HepG2 (cell line): ENCODE results near the gene POC1B. TPM values are rescaled to one million over a fixed set of nuclear protein-coding genes. Genes with fewer than 3 reads are reported as not detected.
A peak's percentile ranks its signal among the peaks of the same experiment; 100 is the strongest.

Experiments used
- ATAC-seq: fragments of 200-7000 bp; cut with Tn5 transposase; 3 replicates; pipeline ENCODE4 v1.9.1; 2020; ENCODE audit warnings: mild to moderate bottlenecking, moderate library complexity
- BruUV-seq: library from RNA; stranded (reverse); fragments of 400-500 nt; replicated peaks from 2 replicates; lab custom pipeline; 2021; lab: Mats Ljungman, UMichigan
- CTCF ChIA-PET: fragments of 300-600 bp; formaldehyde crosslinking; extraction: SDS; loops from one replicate; lab custom pipeline; 2021; ENCODE audit warnings: low total read pairs, inconsistent platforms, low intra/inter-chr PET ratio; lab: Yijun Ruan, JAX
- POLR2A ChIA-PET: fragments of 350-600 bp; sonication (Branson Sonifier 250); formaldehyde crosslinking; loops from one replicate; lab custom pipeline; 2020; ENCODE audit warnings: antibody characterized with exemption, inconsistent platforms; lab: Yijun Ruan, JAX
- DNase-seq: peaks from one replicate; pipeline ENCODE4 v3.0.0-alpha.2; 2015; ENCODE audit warnings: low spot score
- FAIRE-seq: peaks from 3 replicates; lab custom pipeline; 2011; peaks lifted over from hg19 to GRCh38; lab: Jason Lieb, UNC
- H2AFZ ChIP-seq: one replicate; pipeline ENCODE4 v1.6.1; 2011; ENCODE audit warnings: low read length, inconsistent platforms
- H3K27ac ChIP-seq: fragments of 300-600 bp; 3 replicates; pipeline ENCODE4 v1.8.0; 2011; ENCODE audit warnings: mixed run types, mild to moderate bottlenecking, mixed read lengths, low read length, inconsistent platforms; ENCODE audit not compliant: insufficient read depth; ENCODE audit errors: extremely low read length
- H3K27me3 ChIP-seq, 2 experiments: fragments of 200-600 bp in 1 of 2; 2 replicates in 1 of 2; 3 replicates in 1 of 2; pipeline versions ENCODE4 v1.6.0 to v1.8.0; 2011; ENCODE audit warnings: low read length in 2 of 2, mild to moderate bottlenecking in 2 of 2, moderate library complexity in 2 of 2, inconsistent platforms in 1 of 2; ENCODE audit not compliant: insufficient read depth in 2 of 2, control insufficient read depth in 1 of 2
- H3K36me3 ChIP-seq, 2 experiments: fragments of 200-600 bp in 1 of 2; replicated peaks in 1 of 2; 2 replicates in 1 of 2; 3 replicates in 1 of 2; pipeline versions ENCODE4 v1.5.1 to v1.8.0; 2011; ENCODE audit warnings: low read length in 2 of 2, inconsistent platforms in 1 of 2; ENCODE audit not compliant: insufficient read depth in 2 of 2, control insufficient read depth in 1 of 2
- H3K4me1 ChIP-seq: 2 replicates; pipeline ENCODE4 v1.5.1; 2012; ENCODE audit warnings: low read length, inconsistent platforms; ENCODE audit not compliant: insufficient read depth
- H3K4me2 ChIP-seq: 2 replicates; pipeline ENCODE4 v1.6.0; 2011; ENCODE audit warnings: low read depth, low read length, inconsistent platforms
- H3K4me3 ChIP-seq, 3 experiments: fragments of 200-600 bp in 1 of 3; sonication (generic), shearing (Covaris generic) in 1 of 3; replicated peaks in 1 of 3; 2 replicates each; pipeline ENCODE4 v1.5.1; 2011 to 2016; ENCODE audit warnings: low read length in 3 of 3, inconsistent platforms in 2 of 3, low read depth in 2 of 3, mild to moderate bottlenecking in 2 of 3, control low read depth in 1 of 3, mixed read lengths in 1 of 3; ENCODE audit not compliant: insufficient read depth in 1 of 3
- H3K79me2 ChIP-seq: one replicate; pipeline ENCODE4 v1.6.1; 2011; ENCODE audit warnings: low read length, inconsistent platforms; ENCODE audit not compliant: insufficient read depth
- H3K9ac ChIP-seq: 2 replicates; pipeline ENCODE4 v1.6.0; 2011; ENCODE audit warnings: mild to moderate bottlenecking, low read depth, low read length, inconsistent platforms; ENCODE audit not compliant: insufficient read depth
- H3K9me3 ChIP-seq: 2 replicates; pipeline ENCODE4 v1.5.1; 2012; ENCODE audit warnings: mild to moderate bottlenecking, low read length
- H4K20me1 ChIP-seq: 2 replicates; pipeline ENCODE4 v1.6.0; 2011; ENCODE audit warnings: inconsistent platforms, mild to moderate bottlenecking, low read length, moderate library complexity; ENCODE audit not compliant: insufficient read depth
- ATRX ChIP-seq: sonication (generic); formaldehyde crosslinking; IDR thresholded peaks from 2 replicates; pipeline ENCODE4 v1.4.0; 2020; ENCODE audit warnings: missing genetic modification reagents, borderline replicate concordance
- EEA1 ChIP-seq: sonication (generic); formaldehyde crosslinking; IDR thresholded peaks from 2 replicates; pipeline ENCODE4 v1.5.1; 2020; ENCODE audit warnings: mild to moderate bottlenecking, missing genetic modification reagents, borderline replicate concordance
- FOXA3 ChIP-seq: IDR thresholded peaks from 2 replicates; pipeline ENCODE4 v1.6.1; 2016; ENCODE audit warnings: missing genetic modification reagents, missing compliant biosample characterization
- GATAD2A ChIP-seq: IDR thresholded peaks from 2 replicates; pipeline ENCODE4 v1.6.1; 2016
- HCFC1 ChIP-seq: fragments of 150-350 bp; IDR thresholded peaks from 2 replicates; pipeline ENCODE4 v1.6.1; 2014; ENCODE audit warnings: low read depth, low read length
- HIVEP1 ChIP-seq: sonication (generic); formaldehyde crosslinking; IDR thresholded peaks from 2 replicates; pipeline ENCODE4 v1.4.0; 2020; ENCODE audit warnings: mild to moderate bottlenecking, missing genetic modification reagents
- HMG20A ChIP-seq: IDR thresholded peaks from 2 replicates; pipeline ENCODE4 v1.6.1; 2016; ENCODE audit warnings: borderline replicate concordance
- KDM1A ChIP-seq: IDR thresholded peaks from 2 replicates; pipeline ENCODE4 v1.6.1; 2016; ENCODE audit warnings: missing compliant biosample characterization
- RARG ChIP-seq: sonication (generic); formaldehyde crosslinking; IDR thresholded peaks from 2 replicates; pipeline ENCODE4 v1.4.0; 2020; ENCODE audit warnings: low read depth, mild to moderate bottlenecking, missing genetic modification reagents
- SAP130 ChIP-seq: IDR thresholded peaks from 2 replicates; pipeline ENCODE4 v1.6.1; 2016; ENCODE audit warnings: low read depth
- SMAD3 ChIP-seq: sonication (generic); formaldehyde crosslinking; IDR thresholded peaks from 2 replicates; pipeline ENCODE4 v1.4.0; 2020; ENCODE audit warnings: missing genetic modification reagents
- SOX5 ChIP-seq: IDR thresholded peaks from 2 replicates; pipeline ENCODE4 v1.6.1; 2016; ENCODE audit warnings: borderline replicate concordance
- ZMYM4 ChIP-seq: sonication (generic); formaldehyde crosslinking; IDR thresholded peaks from 2 replicates; pipeline ENCODE4 v1.8.1; 2023; ENCODE audit warnings: mild to moderate bottlenecking, missing genetic modification reagents
- ZNF644 ChIP-seq: IDR thresholded peaks from 2 replicates; pipeline ENCODE4 v1.6.1; 2016; ENCODE audit warnings: low read depth
- ZSCAN25 ChIP-seq: sonication (generic); formaldehyde crosslinking; IDR thresholded peaks from 2 replicates; pipeline ENCODE4 v1.8.0; 2022; ENCODE audit warnings: mild to moderate bottlenecking, missing genetic modification reagents
- WGBS: methylation state at CpG from one replicate; pipeline ENCODE4 v1.1.6; 2017; ENCODE audit warnings: low lambda C conversion rate; 5-methylcytosine and 5-hydroxymethylcytosine counted together
- in situ Hi-C: cut with HindIII; loops from 2 replicates; pipeline ENCODE4 v1.10.0; 2017; ENCODE audit warnings: low pct_unique_long_range_greater_than_20kb; ENCODE audit not compliant: extremely low pct_ligation_motif_present
- intact Hi-C: fragments of 100-400 bp; cut with micrococcal nuclease; formaldehyde crosslinking; loops from one replicate; pipeline ENCODE4 v1.10.0; 2022; ENCODE audit not compliant: unreplicated experiment
- polyA plus RNA-seq, 8 experiments: library from polyadenylated mRNA; depleted of rRNA in 3 of 8; stranded (reverse) in 7 of 8; unstranded in 1 of 8; fragments of >200 nt; fragmentation: Illumina TruSeq in 4 of 8; extraction: Trizol in 4 of 8; gene quantifications; 2 replicates each; pipeline versions ENCODE4 v1.2.1 to v1.2.3, GENCODE V29; 2011 to 2016; ENCODE audit warnings: low read depth in 4 of 8, missing spikeins in 1 of 8, mixed read lengths in 1 of 8; ENCODE audit not compliant: insufficient read depth in 1 of 8
- total RNA-seq, 5 experiments: library from RNA; depleted of rRNA; stranded (reverse); fragments of >200 nt; fragmentation: Illumina TruSeq; extraction: Trizol; gene quantifications; 2 replicates each; pipeline ENCODE4 v1.2.3, GENCODE V29; 2016; ENCODE audit warnings: low read depth in 1 of 5
- TF ChIP-seq, protein P1 (sequence below): sonication (generic); formaldehyde crosslinking; IDR thresholded peaks from 2 replicates; pipeline ENCODE4 v1.8.1; 2023; ENCODE audit warnings: mild to moderate bottlenecking, missing genetic modification reagents
- TF ChIP-seq, protein P2 (sequence below): IDR thresholded peaks from 2 replicates; pipeline ENCODE4 v1.4.0; 2020; ENCODE audit warnings: mild to moderate bottlenecking, missing genetic modification reagents
- TF ChIP-seq, protein P3 (sequence below): IDR thresholded peaks from 2 replicates; pipeline ENCODE4 v1.6.1; 2016; ENCODE audit warnings: low read depth
- TF ChIP-seq, protein P4 (sequence below): sonication (generic); formaldehyde crosslinking; IDR thresholded peaks from 2 replicates; pipeline ENCODE4 v1.4.0; 2020; ENCODE audit warnings: missing genetic modification reagents

Gene POC1B
- total and polyA plus RNA-seq, 2 of the 13 experiments (the other 11 are each of a cell fraction or from before 2014, with no cell fraction given): 9.3 to 11.0 TPM

DNA sequence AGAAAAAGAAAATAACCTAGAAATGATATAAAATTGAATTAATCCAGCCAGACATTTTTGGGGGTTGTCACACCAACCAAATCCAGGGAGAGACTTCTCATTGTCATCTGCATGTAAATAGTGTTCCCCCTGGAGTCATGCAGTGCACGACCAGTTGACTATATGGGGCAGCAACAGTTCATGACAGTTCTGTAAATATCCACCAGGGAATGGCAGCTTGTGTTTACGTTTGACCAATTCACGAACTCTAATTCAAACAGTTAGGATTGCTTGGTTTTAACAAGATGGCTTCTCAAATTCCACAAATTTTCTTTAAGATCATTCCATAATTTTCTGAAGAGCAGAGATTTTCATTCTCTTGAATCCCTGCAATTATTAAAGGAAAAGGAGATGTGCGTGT lies 130.1 kb downstream of the POC1B start:
- peaks cover 60% of the 10 kb centered on the region for H3K4me1 ChIP-seq
- no peak overlapping the region for H3K9ac ChIP-seq
- H2AFZ ChIP-seq: no peak overlapping the region
- H3K36me3 ChIP-seq: no peaks in the 10 kb centered on the region
- no peak overlapping the region for H3K4me2 ChIP-seq
- in situ Hi-C loops: no loop called here
- H3K27me3 ChIP-seq: no peaks in the 10 kb centered on the region
- ChIA-PET POLR2A (interaction anchor here (4.3 kb wide), 1 partner anchor 42 kb away, joined by 16 read pairs; the partner anchor contains the start of gene DUSP6), CTCF (no interaction called here)
- ATAC-seq (peak; percentile 43), FAIRE-seq (no peak), DNase-seq (peak; percentile 49)
- no peaks in the 10 kb centered on the region for H3K79me2 ChIP-seq
- no TSS peak for BruUV-seq
- WGBS: 60% methylated on average over 4 of the region's 4 CpGs
- H3K27ac ChIP-seq: no peak overlapping the region
- H4K20me1 ChIP-seq: no peaks in the 10 kb centered on the region
- intact Hi-C loops: no loop called here
- H3K4me3 ChIP-seq: no peak overlapping the region
- H3K9me3 ChIP-seq: no peaks in the 10 kb centered on the region
- no peak for TF ChIP-seq ATRX
- no peak for TF ChIP-seq HIVEP1
- TF ChIP-seq RARG (CRISPR knock-in tag): no peak
- 0 out of 2 replicates have a peak, but pooled peaks have one; percentile 12 for TF ChIP-seq HMG20A (CRISPR knock-in tag)
- TF ChIP-seq SAP130: peak; percentile 41
- TF ChIP-seq SOX5 (CRISPR knock-in tag): peak; percentile 42; the same call in 1 of the 2 replicates
- peak; percentile 72 for TF ChIP-seq FOXA3 (CRISPR knock-in tag)
- TF ChIP-seq HCFC1: no peak
- TF ChIP-seq, protein P1, sequence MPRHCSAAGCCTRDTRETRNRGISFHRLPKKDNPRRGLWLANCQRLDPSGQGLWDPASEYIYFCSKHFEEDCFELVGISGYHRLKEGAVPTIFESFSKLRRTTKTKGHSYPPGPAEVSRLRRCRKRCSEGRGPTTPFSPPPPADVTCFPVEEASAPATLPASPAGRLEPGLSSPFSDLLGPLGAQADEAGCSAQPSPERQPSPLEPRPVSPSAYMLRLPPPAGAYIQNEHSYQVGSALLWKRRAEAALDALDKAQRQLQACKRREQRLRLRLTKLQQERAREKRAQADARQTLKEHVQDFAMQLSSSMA: no peak
- peak; percentile 39; the same call in 1 of the 2 replicates for TF ChIP-seq GATAD2A (CRISPR knock-in tag)
- TF ChIP-seq KDM1A (CRISPR knock-in tag): no peak
- TF ChIP-seq, protein P2, sequence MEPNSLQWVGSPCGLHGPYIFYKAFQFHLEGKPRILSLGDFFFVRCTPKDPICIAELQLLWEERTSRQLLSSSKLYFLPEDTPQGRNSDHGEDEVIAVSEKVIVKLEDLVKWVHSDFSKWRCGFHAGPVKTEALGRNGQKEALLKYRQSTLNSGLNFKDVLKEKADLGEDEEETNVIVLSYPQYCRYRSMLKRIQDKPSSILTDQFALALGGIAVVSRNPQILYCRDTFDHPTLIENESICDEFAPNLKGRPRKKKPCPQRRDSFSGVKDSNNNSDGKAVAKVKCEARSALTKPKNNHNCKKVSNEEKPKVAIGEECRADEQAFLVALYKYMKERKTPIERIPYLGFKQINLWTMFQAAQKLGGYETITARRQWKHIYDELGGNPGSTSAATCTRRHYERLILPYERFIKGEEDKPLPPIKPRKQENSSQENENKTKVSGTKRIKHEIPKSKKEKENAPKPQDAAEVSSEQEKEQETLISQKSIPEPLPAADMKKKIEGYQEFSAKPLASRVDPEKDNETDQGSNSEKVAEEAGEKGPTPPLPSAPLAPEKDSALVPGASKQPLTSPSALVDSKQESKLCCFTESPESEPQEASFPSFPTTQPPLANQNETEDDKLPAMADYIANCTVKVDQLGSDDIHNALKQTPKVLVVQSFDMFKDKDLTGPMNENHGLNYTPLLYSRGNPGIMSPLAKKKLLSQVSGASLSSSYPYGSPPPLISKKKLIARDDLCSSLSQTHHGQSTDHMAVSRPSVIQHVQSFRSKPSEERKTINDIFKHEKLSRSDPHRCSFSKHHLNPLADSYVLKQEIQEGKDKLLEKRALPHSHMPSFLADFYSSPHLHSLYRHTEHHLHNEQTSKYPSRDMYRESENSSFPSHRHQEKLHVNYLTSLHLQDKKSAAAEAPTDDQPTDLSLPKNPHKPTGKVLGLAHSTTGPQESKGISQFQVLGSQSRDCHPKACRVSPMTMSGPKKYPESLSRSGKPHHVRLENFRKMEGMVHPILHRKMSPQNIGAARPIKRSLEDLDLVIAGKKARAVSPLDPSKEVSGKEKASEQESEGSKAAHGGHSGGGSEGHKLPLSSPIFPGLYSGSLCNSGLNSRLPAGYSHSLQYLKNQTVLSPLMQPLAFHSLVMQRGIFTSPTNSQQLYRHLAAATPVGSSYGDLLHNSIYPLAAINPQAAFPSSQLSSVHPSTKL (CRISPR knock-in tag): peak; percentile 41; the same call in 1 of the 2 replicates
- TF ChIP-seq ZSCAN25 (CRISPR knock-in tag): no peak
- TF ChIP-seq ZMYM4 (CRISPR knock-in tag): peak; percentile 59
- no peak for TF ChIP-seq SMAD3 (CRISPR knock-in tag)
- TF ChIP-seq EEA1 (CRISPR knock-in tag): no peak
- TF ChIP-seq, protein P3, sequence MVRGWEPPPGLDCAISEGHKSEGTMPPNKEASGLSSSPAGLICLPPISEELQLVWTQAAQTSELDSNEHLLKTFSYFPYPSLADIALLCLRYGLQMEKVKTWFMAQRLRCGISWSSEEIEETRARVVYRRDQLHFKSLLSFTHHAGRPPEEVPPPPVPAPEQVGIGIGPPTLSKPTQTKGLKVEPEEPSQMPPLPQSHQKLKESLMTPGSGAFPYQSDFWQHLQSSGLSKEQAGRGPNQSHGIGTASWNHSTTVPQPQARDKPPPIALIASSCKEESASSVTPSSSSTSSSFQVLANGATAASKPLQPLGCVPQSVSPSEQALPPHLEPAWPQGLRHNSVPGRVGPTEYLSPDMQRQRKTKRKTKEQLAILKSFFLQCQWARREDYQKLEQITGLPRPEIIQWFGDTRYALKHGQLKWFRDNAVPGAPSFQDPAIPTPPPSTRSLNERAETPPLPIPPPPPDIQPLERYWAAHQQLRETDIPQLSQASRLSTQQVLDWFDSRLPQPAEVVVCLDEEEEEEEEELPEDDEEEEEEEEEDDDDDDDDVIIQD (CRISPR knock-in tag): peak; percentile 97
- TF ChIP-seq ZNF644 (CRISPR knock-in tag): 0 out of 2 replicates have a peak, but pooled peaks have one; percentile 21
- TF ChIP-seq, protein P4, sequence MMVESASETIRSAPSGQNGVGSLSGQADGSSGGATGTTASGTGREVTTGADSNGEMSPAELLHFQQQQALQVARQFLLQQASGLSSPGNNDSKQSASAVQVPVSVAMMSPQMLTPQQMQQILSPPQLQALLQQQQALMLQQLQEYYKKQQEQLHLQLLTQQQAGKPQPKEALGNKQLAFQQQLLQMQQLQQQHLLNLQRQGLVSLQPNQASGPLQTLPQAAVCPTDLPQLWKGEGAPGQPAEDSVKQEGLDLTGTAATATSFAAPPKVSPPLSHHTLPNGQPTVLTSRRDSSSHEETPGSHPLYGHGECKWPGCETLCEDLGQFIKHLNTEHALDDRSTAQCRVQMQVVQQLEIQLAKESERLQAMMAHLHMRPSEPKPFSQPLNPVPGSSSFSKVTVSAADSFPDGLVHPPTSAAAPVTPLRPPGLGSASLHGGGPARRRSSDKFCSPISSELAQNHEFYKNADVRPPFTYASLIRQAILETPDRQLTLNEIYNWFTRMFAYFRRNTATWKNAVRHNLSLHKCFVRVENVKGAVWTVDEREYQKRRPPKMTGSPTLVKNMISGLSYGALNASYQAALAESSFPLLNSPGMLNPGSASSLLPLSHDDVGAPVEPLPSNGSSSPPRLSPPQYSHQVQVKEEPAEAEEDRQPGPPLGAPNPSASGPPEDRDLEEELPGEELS: 0 out of 2 replicates have a peak, but pooled peaks have one; percentile 13
